Thoracic aorta (tissue), 2 donors: ENCODE results near the gene RASGRP2. TPM values are rescaled to one million over a fixed set of nuclear protein-coding genes. Genes with fewer than 3 reads are reported as not detected.
A peak's percentile ranks its signal among the peaks of the same experiment; 100 is the strongest.

Experiments used
- ATAC-seq: fragments of 150-250 bp; one replicate; pipeline ENCODE4 v1.8.0; 2017; ENCODE audit warnings: low read depth; ENCODE audit not compliant: insufficient number of reproducible peaks, low FRiP score
- DNase-seq: peaks from one replicate; pipeline ENCODE4 v3.0.0-alpha.2; 2020; ENCODE audit warnings: low spot score
- H3K27ac ChIP-seq, 2 donors: fragments of 200-600 bp; sonication (generic); 1 replicate in 1 of 2; 2 replicates in 1 of 2; pipeline ENCODE4 v1.5.1; 2016; ENCODE audit warnings: mild to moderate bottlenecking in 2 of 2, moderate library complexity in 2 of 2
- H3K27me3 ChIP-seq: fragments of 200-600 bp; sonication (generic); replicated peaks from 2 replicates; pipeline ENCODE4 v1.6.0; 2016; ENCODE audit warnings: mild to moderate bottlenecking; ENCODE audit not compliant: insufficient read depth
- H3K36me3 ChIP-seq: fragments of 200-600 bp; sonication (generic); one replicate; pipeline ENCODE4 v1.5.1; 2016
- H3K4me1 ChIP-seq, 2 donors: fragments of 200-600 bp; sonication (generic); 1 replicate in 1 of 2; 2 replicates in 1 of 2; pipeline versions ENCODE4 v1.5.1 to v1.6.0; 2016; ENCODE audit warnings: low read depth in 2 of 2, mild to moderate bottlenecking in 1 of 2; ENCODE audit not compliant: control insufficient read depth in 1 of 2
- H3K4me3 ChIP-seq: fragments of 200-600 bp; sonication (generic); 2 replicates; pipeline ENCODE4 v1.5.1; 2016; ENCODE audit warnings: mild to moderate bottlenecking
- H3K9me3 ChIP-seq: fragments of 200-600 bp; sonication (generic); 2 replicates; pipeline ENCODE4 v1.5.1; 2016
- CTCF ChIP-seq: fragments of 200-600 bp; sonication (generic); IDR thresholded peaks from one replicate; pipeline ENCODE4 v1.5.1; 2019; ENCODE audit warnings: antibody characterized with exemption
- total RNA-seq, 2 donors: library from RNA; depleted of rRNA; stranded (reverse); fragments of >200 nt; gene quantifications; one replicate each; pipeline versions ENCODE4 v1.1.0 to v1.2.3, GENCODE V29; 2016

RASGRP2 gene
- total RNA-seq, 2 donors from 2014 or later = 78.4 to 89.1 TPM

GRCh38 chr11:64789331-64790204 is 45.6 kb upstream of the RASGRP2 start:
- no peak for TF ChIP-seq CTCF
- Histone ChIP-seq H3K9me3 (no peaks in the 10 kb centered on the region), H3K4me1 (no peaks in the 10 kb centered on the region), H3K36me3 (peaks cover 2% of the 10 kb centered on the region), H3K27ac (no peak overlapping the region), H3K4me3 (no peak overlapping the region), H3K27me3 (no peaks in the 10 kb centered on the region)
- ATAC-seq = no peak
- DNase-seq = no peak

- TF ChIP-seq CTCF = no peak
- Histone ChIP-seq H3K4me3 (no peak overlapping the region), H3K9me3 (no peaks in the 10 kb centered on the region), H3K4me1 (no peaks in the 10 kb centered on the region), H3K27ac (no peak overlapping the region), H3K27me3 (no peaks in the 10 kb centered on the region), H3K36me3 (peaks cover 2% of the 10 kb centered on the region)
- DNase-seq (no peak), ATAC-seq (no peak)
These were observed 44.6 kb upstream of the RASGRP2 start for GRCh38 chr11:64788321-64789215.

GRCh38 chr11:64787526-64788320 is 43.8 kb upstream of the RASGRP2 start:
- H3K27ac ChIP-seq = no peak overlapping the region
- H3K4me3 ChIP-seq = no peak overlapping the region
- H3K36me3 ChIP-seq = peaks cover 2% of the 10 kb centered on the region
- peak; percentile 48 for TF ChIP-seq CTCF
- no peak for ATAC-seq
- no peaks in the 10 kb centered on the region for H3K9me3 ChIP-seq
- no peak for DNase-seq
- no peaks in the 10 kb centered on the region for H3K27me3 ChIP-seq
- no peaks in the 10 kb centered on the region for H3K4me1 ChIP-seq

- no peaks in the 10 kb centered on the region for H3K27me3 ChIP-seq
- DNase-seq = no peak
- H3K27ac ChIP-seq = no peak overlapping the region
- no peaks in the 10 kb centered on the region for H3K4me1 ChIP-seq
- H3K9me3 ChIP-seq = no peaks in the 10 kb centered on the region
- H3K36me3 ChIP-seq = peaks cover 2% of the 10 kb centered on the region
- no peak for ATAC-seq
- H3K4me3 ChIP-seq = no peak overlapping the region
- TF ChIP-seq CTCF = no peak
These were observed 42.4 kb upstream of the RASGRP2 start for GRCh38 chr11:64786308-64786707.
